Umbilical cord (tissue), 2 donors: ENCODE results near the gene MTM1. TPM values are rescaled to one million over a fixed set of nuclear protein-coding genes. Genes with fewer than 3 reads are reported as not detected.

Experiments used
- DNase-seq: peaks from one replicate; pipeline ENCODE4 v3.0.0-alpha.2; 2015; ENCODE audit warnings: low spot score
- total RNA-seq: library from RNA; depleted of rRNA; stranded (reverse); fragments of >200 nt; gene quantifications from one replicate; pipeline ENCODE4 v1.2.3, GENCODE V29; 2014; ENCODE audit warnings: low replicate concordance; ENCODE audit not compliant: insufficient read depth

Gene MTM1
- 15.9 TPM for total RNA-seq

DNA sequence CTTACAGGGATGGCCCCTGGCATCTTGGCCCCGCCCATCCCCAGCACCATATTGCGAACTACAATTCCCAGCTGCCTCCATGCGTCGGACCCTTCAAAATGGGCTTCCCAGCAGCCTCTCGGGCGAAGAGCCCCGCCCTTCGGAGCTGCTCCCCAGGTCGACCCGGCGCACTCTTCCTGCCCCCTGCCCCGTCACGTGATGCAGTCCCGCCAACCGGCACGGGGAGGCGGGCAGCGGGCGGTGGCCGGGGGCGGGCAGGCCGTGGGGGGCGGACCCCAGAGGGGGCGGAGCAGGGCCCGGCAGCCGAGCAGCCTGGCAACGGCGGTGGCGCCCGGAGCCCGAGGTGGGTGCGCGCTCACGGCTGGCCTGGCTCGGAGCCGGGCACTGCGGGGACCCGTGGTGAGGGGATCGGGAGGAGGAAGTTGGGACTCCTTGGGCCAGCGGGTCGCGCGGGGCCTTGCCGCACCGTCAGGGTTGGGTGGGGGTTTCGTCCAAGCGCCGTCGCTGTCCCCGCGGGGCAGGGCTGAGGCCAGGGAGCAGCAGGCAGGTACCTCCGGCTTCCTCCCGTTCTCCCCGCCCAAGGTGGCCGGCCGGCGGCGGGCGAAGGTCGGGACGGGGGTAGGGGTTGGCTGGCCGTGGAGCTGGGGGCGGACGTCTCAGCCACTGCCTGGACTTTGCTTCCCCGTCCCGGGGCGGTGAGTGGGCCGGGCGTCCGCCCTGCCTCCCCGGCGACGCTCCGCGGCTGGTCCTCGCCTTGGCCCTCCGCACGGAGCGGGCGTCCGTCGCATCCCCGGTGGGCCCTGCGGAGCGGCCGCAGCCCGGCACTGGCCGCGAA lies at the start of gene MTM1:
Gene MTM1, plus strand, starts transcription at position 302 of the 835 bp plus-strand sequence. CDS start 23,994 bp downstream, outside the sequence.
- peak; percentile 97 for DNase-seq

- DNase-seq, result no peak
These were observed 45.9 kb upstream of the MTM1 start for GRCh38 chrX:150522494-150522893.

- no peak for DNase-seq
These were observed 43.1 kb upstream of the MTM1 start for GRCh38 chrX:150525061-150525919.

GRCh38 chrX:150526692-150527091 lies 41.7 kb upstream of the MTM1 start:
- DNase-seq, result no peak

DNA sequence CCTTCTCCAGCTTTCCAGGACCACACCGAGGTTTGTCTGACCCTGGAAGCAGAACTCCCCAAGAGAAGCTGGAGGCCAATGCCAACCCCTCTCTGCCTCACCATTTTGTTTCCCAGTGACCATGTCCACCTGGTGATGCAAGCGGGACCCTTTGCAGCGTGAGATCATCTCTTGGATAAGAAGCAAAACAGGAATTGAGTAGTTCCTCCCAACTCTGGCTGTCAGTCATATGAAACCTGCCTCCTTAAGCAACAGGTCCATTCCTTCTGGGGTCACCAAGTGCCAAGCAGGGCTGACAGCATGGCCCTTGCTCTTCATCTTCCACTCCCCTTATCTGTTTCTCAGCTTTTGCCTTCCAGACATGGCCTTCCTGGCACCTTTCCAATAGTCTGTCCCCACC lies 41.3 kb upstream of the MTM1 start:
- DNase-seq, result no peak

- DNase-seq, result no peak
These were observed 38.8 kb upstream of the MTM1 start for GRCh38 chrX:150529587-150529986.

DNA sequence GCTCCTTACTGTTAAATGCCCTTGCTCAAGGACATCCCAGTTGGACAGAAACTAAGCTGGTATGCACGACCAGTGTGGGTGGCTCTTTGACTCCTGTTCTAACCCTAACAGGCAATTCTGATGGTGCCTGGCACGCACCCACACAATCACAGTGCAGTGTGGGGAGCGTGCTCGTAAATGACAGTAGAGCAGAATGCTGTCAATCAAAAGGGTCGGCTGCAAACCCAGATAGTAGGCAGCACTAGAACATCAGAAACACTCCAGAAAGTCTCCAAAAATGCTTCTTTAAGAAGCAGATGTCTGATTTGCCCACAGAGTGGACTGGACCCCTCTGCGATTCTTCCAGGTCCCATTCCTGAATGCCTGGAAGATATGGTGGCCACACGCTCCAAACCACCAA lies 37.6 kb upstream of the MTM1 start:
- DNase-seq, result no peak

DNA sequence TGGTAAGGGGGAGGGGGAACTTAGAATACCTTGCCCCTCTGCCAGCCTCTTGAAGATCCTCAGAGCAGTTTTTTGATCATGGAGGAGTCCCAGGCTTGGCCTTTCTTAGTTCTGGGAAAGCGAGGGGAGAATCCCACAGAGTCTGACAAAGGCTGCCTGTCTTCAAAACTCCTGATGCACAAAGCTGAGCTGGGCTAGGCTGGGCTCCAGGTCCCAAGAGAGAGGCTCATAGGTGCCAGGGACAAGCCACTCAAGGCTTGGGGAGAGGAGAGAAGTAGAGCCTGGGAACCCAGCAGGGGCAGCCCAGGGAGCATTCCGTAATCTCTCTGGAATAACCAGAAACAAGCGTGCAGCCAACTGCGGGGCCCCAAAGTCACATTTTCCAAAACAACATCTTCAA lies 37.0 kb upstream of the MTM1 start:
- no peak for DNase-seq

- no peak for DNase-seq
These were observed 34.6 kb upstream of the MTM1 start for GRCh38 chrX:150533863-150534262.

GRCh38 chrX:150536455-150537116 lies 31.8 kb upstream of the MTM1 start:
- no peak for DNase-seq

DNA sequence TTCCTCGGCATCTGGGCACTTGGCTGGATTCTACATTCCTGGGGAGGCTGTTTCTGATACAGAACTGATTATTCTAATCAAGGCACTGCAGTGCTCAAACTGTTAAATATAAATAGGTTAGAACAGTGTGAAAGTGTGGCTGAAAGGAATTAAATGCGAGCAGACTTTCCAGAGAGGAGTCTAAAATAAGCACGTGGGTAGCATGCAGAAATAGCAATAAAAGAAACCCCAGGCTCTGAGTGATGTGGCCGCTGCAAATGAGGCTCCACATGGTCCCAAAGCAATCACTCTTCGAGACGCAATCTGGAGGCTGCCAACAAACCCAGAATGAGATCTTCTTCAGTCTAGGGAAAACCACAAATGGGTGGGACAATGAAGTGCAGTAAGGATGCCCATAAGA lies 30.6 kb upstream of the MTM1 start:
- no peak for DNase-seq

DNA sequence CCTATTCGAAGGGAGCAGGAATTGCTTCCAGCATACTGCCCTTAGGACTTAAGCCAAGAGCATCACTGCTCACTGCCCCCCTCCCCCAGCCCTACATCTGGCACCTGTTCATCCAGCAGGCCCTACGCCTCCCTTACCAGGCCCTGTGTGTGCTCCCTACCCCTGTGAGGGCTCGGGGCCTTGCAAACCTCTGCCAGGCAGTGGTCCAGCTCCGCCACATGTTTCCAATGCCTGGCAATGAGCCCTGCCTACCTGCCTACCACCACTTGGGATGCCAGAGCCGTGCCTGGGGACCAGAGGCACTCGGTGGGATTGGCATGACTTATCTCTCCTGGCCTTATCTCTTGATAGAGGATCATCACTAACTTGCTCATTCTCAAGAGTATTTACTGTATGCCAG lies 27.5 kb upstream of the MTM1 start:
- no peak for DNase-seq

- no peak for DNase-seq
These were observed 25.6 kb upstream of the MTM1 start for GRCh38 chrX:150542846-150543229.

- no peak for DNase-seq
These were observed 24.9 kb upstream of the MTM1 start for GRCh38 chrX:150543230-150544155.

DNA sequence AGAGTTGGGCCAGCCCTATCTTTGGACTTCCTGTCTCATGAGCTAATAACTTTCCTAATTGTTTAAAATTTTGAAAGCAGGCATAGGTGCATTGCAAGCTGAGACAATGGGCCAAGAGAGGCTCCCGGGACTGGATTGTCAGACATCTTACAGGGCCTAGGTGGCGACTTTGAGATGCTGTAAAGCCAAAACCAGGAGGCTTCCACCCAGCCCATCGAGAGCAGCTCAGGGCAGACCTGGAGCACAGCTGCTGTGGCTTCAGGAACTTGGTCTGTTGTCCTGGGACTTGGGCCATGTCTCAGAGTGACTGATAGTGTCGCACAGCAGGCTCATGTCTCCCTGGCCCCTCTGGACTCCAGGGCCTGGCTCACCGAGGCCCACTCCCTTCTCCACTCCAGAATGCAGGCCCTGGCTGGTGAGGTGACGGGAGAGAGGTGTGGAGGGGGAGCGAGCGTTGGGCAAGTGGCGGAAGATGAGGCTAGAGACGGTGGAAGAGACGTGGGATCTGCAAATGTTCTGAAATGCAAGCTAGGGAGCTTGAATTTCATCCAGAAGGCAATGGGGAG lies 24.1 kb upstream of the MTM1 start:
- DNase-seq, result no peak

GRCh38 chrX:150544835-150545770 lies 23.3 kb upstream of the MTM1 start:
- DNase-seq, result no peak

DNA sequence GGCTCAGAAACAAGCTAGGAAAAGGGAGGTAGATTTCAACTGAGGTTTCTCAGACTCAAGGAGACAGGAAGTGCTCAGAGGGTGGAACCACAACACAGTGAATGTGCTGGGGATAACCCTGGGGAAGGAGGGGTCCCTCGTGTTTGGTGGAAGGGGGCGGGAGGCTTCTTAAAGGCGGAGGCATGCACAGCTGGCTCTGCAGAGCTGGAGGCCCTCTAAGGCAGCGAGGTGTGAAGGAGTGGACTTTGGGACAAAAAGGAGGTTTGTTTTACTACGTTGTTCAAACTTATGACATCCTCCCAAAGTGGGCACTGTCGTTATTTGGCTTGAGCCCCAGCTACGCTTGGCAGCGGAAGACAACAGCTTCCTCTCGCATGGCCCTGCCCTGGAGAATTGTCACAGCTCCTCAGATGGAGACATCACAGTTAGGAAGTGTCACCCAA lies 21.7 kb upstream of the MTM1 start:
- peak; percentile 62 for DNase-seq

GRCh38 chrX:150547375-150548115 lies 20.9 kb upstream of the MTM1 start:
- peak; percentile 62 for DNase-seq

DNA sequence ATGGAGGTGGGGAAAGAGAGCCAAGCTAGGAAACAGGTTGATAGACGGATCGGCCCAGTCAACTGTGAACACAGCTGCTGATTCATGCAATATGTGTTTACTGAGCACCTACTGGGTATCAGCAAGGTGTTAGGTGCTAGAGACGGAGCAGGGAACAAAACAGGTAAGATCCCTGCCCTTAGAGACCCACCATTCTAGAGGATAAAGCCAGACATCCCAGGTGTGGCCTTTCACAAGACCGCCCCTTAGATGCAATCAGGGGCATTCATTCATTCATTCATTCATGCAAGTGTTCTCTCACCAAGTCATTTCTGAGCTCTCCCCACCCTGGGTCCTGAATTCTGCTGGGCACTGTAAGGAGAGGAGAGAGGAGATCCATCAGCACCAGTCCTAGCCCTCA lies 20.2 kb upstream of the MTM1 start:
- DNase-seq, result no peak
